NCI-H748 (cell line): Measurements from ENCODE around the gene ADAM12.

Source experiments
- DNase-seq: peaks from one replicate; lab custom pipeline; 2025; ENCODE audit not compliant: unreplicated experiment; lab: John Stamatoyannopoulos, UW

The ADAM12 gene

DNA sequence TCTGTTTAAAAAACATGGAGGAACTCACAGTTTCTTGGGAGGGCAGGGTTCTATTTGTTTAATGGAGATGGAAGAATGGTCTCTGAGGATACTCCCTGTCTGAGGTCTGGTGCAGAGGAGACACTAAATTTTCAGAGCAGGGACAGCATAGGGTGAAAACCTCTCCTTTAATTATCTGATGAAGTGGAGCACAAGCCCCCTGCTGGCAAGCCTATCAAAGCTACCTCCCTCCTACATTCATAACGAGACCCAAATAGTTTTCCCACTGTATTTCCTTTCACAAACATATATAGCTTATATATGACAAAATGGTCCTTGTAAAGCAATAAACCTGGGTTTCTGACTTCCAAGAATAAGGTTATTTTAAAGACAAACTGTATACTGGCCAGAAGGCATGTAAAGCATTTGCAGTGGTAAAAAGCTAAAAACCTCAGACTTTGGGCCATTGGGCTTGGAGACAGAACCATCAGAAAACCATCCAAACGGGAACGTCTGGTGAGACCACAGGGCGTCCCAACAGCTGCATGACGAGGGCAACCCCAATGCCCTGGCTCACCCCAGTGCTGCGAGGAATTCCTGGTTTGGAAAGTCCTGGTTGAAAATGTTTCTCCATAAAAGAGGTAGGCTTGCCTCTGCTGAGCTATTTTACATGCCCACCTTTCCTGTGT, 290.6 kb downstream of the ADAM12 start:
- no peak for DNase-seq

DNA sequence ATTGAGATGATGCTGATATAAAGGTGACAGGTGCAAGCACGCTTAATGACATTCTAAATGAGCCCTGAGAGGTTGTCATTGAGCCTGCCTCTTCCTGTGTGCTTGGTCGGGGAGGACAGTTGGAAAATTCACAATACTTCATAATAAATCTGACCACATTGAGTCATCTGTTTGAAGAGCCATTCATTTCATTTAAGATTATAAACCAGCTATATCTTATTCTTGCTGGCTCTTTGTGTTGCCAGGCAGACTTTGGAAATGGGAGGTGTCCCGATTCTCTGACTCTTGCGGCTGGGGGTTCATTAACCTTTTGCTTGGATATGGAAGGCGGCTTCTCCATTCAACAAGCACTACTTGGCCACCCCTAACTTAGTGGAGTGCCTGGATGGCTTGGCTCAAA, 293.7 kb downstream of the ADAM12 start:
- peak; percentile 33 for DNase-seq

DNA sequence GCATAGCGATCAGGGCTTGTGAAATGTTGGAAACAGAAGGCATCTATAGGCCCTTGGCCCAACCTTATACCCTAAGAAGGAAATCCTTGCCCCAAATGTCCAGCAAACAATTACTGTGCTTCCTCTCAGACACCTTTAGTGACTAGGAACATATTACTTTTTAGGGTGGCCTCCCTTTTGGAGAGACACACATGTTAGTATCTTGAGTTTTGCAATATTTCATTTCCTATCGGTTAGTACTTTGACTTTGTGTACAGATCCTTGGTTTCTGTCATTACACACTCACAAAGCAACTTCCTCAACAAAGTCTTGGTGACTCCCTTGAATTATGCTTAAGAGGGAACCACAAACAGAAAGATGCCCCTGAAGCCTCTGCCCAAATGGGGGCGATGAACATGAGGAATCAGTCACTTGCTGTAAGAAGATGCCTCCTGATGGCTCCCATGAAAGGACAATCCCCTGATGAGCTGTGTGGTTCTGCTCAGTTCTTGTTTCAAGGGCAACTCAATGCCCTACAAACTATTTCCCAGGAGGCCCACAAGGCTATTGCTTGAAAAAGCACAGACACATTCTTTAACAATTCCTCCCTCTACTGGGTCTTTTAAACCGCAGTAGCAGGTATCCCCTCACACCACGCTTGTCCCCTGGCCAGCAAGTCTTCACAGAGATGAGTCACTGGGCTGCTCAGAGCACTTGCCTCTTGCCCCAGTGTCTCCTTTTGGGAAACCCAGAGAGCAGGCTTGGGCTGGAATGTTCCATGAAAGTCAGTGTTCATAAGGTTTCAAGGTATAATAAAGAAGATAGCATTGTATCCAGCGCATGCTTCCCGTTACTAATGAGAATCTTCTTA, 295.7 kb downstream of the ADAM12 start:
- DNase-seq, result no peak

DNA sequence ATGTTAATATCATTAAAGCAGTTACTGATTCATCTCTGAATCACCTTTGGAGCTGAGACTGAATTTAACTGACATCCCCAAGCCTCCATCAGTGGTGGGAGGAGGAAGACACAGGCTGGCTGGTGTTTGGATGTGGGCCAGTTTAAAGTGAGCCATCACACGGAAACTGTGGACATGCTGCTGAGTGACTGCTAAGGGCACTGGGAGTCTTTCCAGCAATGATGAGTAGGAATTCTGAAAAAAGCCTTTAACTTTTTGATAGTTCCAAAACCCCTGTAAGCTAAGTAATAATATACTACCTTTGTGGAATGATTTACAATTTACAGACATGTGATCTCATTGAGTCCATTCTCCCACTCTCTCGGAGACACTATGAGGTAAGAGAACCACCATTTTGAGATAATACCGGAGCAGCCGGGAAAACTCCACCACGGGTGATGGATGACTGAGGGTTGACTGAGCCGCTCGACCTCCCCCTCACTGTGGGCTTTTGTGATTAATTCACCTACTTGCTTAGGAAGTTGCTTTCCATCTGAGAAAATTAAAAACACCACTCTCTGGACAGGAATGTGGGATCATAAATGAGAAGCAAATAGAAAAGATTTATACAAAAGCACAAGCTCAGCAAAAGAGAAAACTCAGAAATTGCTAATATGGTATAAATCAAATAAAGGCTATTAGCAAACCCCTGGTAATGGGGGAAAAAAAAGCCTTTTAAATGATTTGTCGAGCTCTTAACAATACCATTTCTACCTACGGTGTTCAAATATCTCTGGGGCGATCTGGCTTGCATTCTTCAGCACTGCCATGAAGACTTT, 297.2 kb downstream of the ADAM12 start:
- DNase-seq, result no peak

DNA sequence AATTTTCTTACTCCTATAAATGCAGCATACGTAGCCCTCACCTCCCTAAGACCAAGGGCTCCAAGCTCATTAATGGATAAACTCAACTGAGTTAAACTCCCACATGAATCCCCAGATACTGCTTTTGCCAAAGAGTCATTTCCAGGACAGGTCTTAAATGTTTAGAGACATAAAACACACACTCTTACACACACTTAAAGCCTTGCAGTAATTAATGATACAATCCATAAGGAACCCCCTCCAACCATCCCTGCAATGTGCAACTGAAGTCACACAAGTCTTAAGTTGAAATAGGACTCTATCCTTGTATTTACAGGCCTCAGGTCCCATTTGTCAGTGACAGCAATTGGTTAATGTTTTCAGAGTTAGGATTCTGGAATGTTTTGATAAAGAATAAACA, 297.8 kb downstream of the ADAM12 start:
- DNase-seq, result no peak

DNA sequence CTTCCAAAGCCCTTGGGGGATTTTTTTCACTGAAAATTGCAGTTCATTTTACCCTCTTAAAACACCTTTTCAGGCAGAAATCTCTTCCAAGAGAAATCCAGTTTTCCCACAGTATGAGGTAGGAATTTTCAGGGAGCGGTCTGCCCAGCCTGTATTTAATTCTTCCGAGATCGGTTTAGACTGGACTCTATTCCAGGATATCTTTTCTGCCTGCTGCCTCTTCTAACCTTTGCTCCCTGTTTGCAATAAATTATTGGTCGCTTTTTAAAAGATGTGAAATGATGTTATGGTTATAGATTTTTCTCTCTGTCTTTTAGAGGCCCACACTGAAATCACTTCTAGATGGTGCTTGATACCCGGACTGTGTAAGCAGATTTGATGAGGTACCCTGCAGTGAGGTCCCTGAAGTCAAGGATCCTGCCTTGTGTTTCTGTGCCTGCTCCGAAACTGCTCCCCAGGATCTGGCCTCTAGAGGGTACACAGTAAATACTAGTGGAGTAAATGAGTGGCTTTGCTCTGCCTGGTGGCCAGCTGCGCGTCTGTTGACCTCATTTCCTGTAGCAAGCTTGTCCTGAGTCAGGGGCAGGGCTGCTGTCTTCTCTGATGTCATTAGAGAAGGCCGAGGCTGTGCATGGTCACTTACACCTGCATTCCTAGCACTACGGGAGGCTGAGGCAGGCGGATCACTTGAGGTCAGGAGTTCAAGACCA, 300.3 kb downstream of the ADAM12 start:
- peak; percentile 14 for DNase-seq

DNA sequence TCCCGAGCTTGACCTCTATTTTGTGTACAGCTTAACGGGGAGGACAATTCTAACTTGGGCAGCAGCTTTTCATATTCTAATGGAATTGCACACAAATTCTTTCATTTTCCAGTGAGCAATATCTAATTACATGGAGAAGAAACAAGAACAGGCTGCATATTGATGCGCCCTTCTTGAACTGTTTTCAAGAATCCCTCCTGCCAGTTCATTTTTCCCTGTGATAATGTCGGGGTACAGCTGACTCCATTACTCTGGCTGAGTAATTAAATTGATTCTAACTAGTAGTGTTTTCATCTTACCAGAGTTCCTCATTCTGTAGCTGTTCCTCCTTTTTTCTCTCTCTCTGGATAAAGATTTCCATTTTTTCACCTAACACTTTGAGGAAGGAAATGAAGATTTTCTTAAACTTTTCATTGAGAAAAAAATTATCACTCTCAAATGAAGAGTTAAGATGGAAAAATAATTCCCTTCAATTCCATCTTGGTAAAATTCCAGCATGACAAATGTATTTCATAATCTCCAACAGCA, 301.1 kb downstream of the ADAM12 start:
- no peak for DNase-seq

DNA sequence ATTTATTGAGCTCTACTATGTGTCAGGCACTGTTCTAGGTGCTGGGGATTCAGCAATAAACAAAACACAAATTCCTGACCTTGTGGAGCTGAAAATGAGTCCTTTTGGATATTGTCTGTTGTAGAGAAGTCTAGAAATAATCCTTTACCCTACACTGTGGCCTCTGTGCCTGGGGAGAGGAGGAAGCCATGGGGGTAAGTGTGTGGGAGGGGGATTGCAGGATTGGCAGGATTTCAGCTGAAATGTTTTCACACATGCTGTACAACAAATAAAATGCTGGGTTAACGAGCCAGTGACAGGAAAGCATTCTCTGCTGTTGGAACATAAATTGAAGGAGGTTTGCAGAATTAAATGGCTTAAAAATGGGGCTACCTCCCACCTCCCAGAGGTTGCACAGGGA, 302.5 kb downstream of the ADAM12 start:
- no peak for DNase-seq

DNA sequence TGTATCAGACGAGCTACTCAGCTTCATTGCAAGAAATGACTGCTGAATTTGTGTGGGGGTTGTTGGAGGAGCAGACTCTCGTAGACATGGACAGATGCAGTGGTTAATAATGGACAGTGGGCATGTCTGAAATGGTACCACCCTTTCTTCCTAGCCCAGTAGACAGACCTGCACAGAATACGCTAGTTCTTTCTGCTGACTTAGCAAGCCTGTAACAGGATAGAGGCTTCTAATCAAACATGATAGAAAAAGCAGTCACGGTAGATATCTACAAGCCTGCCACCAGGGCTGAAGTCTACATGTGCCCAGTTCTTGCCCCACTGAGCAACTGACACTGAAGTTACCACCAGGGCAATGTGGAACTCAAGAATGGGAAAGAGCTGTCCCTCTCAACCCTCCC, 303.9 kb downstream of the ADAM12 start:
- no peak for DNase-seq

DNA sequence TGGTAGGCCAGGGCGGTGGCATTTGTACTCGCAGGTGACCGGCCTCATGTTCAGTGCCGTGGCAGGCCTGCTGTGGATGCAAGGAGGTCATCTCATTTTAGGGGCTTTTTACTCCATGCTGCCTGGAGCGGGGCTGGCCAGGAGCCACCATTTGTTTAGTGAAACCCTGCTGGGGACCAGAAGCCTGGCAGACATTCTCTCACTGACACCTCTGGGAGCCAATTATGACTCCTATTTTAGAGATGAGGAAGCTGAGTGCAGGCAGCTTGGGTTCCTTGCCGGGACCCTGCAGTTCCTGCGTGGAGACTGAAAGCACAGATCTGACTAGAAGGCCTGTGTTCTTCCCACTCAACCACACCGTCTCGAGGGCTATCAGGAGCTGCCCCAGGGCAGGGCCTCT, 305.3 kb downstream of the ADAM12 start:
- DNase-seq, result no peak

DNA sequence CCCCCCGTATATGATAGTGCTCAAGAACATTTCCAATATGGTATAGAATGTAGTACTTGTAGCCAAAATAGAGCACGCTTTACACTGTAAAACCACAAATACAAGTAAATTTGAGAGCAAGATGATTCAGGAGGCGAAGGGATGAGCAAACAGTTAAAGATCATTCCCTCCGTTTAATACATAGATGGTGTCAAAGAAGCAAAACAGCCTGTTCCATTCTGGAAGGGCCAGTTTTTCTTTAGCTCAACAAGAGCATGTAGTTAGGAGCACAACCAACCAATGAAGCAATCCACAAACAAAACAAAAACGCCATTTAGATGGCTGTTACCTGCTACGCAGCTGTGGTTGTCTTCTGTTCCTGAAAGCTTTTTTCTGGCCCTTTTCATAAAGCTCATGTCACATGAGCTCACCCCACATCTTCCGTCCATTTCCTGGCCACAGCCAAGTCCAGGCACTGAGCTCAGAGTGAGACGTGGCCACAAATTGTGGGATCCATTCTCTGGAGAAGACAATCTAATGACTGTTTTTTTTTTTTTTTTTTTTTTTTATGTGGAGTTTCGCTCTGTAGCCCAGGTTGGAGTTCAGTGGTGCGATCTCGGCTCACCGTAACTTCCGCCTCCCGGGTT, 306.3 kb downstream of the ADAM12 start:
- no peak for DNase-seq

DNA sequence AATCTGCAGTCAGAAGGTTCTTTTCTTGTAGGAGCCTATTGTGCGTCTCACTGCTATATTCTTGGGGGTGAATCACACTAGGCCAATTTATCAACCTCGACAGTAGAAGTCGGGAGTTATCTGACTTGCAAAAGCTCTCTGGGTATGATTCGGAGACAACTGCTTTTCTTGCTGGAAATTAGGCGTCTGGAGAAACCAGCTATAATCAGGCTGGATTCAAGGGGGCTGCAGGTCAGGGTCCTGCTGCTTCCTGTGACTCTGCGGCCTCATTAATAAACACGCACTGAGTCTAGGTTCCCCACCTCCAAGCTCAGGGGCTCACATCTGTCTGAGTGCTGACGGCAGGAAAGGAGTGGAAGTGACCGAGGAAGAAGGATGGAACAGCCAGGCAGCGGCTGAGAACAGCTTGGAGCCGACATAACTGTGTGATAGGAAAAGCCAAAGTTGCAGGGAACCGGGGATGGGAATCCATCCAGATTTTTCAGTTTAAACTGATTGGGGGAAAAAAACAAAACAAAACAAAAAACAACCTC, 307.3 kb downstream of the ADAM12 start:
- no peak for DNase-seq

DNA sequence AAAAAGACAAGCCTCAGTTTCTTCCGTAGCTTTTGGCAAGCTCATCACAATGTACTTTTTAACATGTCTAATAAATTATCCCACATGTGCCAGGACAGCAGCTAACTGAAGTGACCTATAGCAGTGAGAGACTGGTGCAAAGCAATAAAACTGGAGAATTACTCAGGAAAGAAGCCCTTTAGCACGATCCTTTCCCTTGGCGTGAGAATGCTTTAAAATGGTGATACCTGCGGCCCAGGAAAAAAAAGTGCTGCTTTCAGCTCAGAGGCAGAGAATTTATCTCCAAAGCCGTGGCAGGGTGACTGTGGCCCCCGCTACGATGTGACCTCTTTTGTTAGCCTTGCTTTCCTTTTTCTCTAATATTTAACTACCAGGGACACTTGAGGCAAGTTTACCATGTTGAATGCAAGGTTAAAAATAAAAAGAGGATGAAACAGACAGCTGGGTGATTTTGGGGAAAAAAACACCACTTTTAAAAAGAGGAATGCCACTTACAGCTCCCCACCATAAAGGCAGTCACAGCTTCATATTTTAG, 307.9 kb downstream of the ADAM12 start:
- no peak for DNase-seq

DNA sequence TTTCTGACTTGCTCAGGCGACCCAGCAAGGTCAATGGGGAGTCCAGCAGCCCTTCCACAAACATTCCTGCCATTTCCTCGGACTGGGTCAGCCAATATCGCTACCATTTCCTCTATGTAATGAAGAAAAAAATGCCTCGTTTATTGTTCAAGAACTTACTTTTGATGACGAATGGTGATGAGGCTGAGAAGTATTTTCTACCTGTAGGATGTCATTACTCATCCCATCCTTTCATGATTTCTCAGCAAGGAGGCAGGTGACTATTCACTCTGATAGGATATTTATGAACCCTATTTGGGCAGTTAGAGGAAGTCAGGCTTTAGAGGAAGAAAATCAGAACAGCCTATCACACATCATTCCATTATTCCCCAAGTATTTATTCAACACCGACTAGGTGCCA, 313.3 kb downstream of the ADAM12 start:
- DNase-seq, result no peak

DNA sequence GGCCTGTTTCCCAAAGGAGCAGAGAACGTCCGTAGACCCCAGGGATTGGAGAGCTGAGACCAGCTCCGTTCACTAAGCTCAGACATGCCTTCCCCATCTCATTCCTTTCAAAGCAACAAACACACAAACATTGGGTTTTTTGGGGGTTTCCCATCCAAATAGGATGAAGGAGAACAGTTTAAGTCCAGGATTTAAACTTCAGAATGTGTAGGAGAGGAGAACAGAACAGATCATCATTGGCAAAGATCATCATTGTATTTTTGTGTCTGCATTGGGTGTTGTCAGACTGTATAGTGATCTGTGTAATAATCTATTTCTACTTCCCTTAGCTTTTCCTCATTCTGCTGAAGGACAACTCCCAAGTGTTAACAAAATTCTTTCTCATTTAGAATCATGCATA, 314.0 kb downstream of the ADAM12 start:
- DNase-seq, result no peak

DNA sequence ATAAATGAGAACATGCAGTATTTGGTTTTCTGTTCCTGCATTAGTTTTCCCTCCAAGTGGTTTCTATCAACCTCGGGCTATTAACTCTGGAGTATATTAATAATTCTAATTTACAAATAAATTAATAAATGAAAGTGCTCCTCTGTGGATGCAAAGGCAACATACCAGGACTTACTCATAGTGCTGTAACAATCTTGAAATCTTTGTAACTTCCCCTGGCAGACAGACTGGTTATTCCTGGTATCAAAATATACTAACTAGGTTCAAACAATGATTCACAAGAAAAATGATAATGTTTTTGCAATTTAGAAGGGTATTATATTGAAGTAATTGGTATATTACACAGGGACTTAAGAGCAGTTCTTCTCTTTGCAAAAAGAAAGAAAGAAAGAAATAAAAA, 314.7 kb downstream of the ADAM12 start:
- no peak for DNase-seq

DNA sequence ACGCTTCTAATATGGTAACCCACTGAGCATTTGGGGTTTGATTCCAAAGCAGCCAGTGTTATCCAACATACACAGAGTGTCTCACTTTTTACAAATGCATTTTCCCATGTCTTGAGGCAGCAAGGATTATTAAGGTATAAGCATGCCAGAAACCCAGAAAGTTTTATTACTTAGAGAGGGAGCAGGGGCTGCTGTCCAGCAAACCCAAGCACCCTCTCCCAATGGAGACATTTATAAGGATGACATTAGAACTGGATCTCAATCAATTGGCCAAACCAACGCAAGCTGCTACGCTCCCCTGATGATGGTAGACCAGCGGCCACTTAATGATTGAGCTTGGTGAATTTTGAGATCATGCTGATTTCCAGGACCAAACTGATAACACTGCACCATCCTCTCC, 315.7 kb downstream of the ADAM12 start:
- DNase-seq, result no peak

DNA sequence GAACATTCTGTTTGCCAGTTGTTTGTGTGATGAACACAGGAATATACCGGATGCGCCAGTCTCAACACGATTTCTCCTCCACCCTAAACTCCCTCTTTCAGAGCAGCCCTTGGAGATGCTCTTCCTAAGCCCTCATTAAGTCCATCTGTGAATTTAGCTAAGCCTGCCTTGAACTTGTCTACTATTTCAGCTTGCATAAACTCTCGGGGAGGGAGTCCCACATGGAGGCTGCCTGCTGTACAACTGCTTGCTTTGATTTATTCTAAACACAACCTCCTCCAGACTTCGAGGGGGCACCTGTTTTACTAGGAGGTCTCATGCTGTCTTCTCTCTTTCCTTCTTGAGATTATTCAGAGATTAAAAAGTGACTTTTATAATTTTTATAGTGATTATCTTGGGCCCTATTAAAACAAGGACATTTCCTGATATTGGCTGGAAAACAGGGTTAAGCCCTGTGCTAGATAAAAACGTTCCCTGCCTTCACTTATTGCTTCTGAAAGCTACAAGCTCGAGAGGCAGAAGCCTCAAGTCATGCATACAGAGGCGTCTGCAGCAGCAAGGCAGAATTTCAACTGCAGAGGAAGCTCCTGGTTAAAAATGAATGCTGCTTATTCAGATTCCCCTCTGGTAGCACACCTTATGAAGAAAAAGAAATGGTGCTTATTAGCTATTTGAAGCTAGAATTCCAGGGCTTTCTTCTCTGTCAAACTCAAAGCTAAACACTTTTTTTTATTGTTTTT, 317.6 kb downstream of the ADAM12 start:
- DNase-seq, result no peak

DNA sequence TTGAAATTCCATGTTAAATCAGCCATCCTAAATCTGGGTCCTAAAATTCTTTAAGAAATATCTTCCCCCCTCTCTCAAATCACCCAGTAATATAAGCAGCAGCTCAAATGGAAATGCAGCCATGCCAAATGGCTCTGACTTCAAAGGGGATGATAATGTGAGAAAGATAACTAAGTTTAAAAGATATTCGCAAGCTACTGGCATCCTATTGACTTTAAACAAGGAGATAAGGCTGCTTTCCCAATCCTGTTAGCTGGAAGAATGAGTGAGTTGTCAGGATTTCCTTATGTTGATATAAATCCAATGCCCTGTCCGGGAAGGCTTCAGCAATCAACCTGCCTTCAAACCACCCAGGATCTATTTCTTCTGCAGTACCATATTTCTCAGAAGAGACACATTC, 320.0 kb downstream of the ADAM12 start:
- no peak for DNase-seq
